Measurements from ENCODE around the gene IGSF8. TPM values are rescaled to one million over a fixed set of nuclear protein-coding genes. Genes with fewer than 3 reads are reported as not detected.

Gene IGSF8
- total and polyA plus RNA-seq, 12 donors: 9.7 to 42.9 (median 24.1) TPM

- no peak overlapping the region for H3K4me3 ChIP-seq
- DNase-seq: peak in 1 of 7 donors; percentile 16
- H3K27ac ChIP-seq: no peak overlapping the region
- H3K9me3 ChIP-seq (replicated peaks in 1 of 3): no peaks in the 10 kb centered on the region
- TF ChIP-seq, protein P1, sequence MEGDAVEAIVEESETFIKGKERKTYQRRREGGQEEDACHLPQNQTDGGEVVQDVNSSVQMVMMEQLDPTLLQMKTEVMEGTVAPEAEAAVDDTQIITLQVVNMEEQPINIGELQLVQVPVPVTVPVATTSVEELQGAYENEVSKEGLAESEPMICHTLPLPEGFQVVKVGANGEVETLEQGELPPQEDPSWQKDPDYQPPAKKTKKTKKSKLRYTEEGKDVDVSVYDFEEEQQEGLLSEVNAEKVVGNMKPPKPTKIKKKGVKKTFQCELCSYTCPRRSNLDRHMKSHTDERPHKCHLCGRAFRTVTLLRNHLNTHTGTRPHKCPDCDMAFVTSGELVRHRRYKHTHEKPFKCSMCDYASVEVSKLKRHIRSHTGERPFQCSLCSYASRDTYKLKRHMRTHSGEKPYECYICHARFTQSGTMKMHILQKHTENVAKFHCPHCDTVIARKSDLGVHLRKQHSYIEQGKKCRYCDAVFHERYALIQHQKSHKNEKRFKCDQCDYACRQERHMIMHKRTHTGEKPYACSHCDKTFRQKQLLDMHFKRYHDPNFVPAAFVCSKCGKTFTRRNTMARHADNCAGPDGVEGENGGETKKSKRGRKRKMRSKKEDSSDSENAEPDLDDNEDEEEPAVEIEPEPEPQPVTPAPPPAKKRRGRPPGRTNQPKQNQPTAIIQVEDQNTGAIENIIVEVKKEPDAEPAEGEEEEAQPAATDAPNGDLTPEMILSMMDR (IDR thresholded peaks at IDR 0.05): no peak
- TF ChIP-seq POLR2A (IDR thresholded peaks at IDR 0.05): no peak
- intact Hi-C loops (cut with DNase I): no loop called here
- H3K36me3 ChIP-seq (replicated peaks in 1 of 2): no peaks in the 10 kb centered on the region
- no peaks in the 10 kb centered on the region for H3K27me3 ChIP-seq
- H3K4me1 ChIP-seq (replicated peaks in 1 of 2): no peaks in the 10 kb centered on the region
- 72 to 82% (median 76%) methylated on average over 8 of the region's 8 CpGs for WGBS, 4 donors
Observed at GRCh38 chr1:160131803-160132565, 33.6 kb upstream of the IGSF8 start.

DNA sequence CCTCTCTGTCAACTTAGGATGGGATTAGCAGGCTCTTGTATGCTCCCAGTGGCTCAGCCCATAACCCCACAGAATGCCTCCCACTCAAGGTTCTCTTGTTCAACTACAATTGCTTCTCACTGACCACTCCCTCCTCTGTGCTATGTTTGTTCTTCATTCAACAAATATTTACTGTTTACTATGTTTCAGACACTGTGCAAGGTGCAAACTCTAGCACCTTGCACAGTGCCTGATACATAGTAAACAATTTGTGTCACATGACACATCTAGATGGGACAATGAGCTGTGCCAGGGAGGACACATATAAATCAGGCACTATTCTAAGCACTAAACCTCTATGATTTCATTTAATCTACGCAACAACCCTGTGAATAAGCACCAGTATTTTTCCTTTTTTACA, 32.5 kb upstream of the IGSF8 start:
- no peak for TF ChIP-seq POLR2A (IDR thresholded peaks at IDR 0.05)
- TF ChIP-seq, protein P1 (IDR thresholded peaks at IDR 0.05): no peak
- H3K27me3 ChIP-seq: no peaks in the 10 kb centered on the region
- H3K4me3 ChIP-seq: no peak overlapping the region
- intact Hi-C loops (cut with DNase I): no loop called here
- 78 to 95% (median 84%) methylated on average over 1 of the region's 1 CpG for WGBS, 4 donors
- no peaks in the 10 kb centered on the region for H3K36me3 ChIP-seq (replicated peaks in 1 of 2)
- H3K9me3 ChIP-seq (replicated peaks in 1 of 3): no peaks in the 10 kb centered on the region
- no peak for DNase-seq
- H3K4me1 ChIP-seq (replicated peaks in 1 of 2): no peaks in the 10 kb centered on the region
- H3K27ac ChIP-seq: no peak overlapping the region

DNA sequence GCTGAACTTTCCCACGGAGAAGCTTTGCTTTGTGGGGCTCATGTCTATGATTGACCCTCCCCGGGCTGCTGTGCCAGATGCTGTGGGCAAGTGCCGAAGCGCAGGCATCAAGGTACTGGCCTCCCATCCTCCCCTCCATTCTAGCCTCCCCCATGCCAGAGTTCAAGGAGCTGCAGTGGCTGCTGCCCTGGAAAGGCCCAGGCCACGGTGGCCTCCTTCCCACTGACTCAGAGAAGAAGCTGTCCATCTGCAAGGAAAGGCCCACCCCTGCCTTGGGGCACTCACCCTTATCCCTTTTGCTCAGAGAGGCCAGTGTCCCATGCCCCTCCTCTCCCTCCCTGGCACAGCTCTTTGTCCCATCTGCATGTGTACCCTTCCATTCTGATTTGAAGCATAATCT, 32.1 kb upstream of the IGSF8 start:
- H3K27me3 ChIP-seq: no peaks in the 10 kb centered on the region
- no peaks in the 10 kb centered on the region for H3K36me3 ChIP-seq (replicated peaks in 1 of 2)
- no peaks in the 10 kb centered on the region for H3K4me1 ChIP-seq (replicated peaks in 1 of 2)
- no peak for DNase-seq
- H3K27ac ChIP-seq: no peak overlapping the region
- H3K4me3 ChIP-seq: no peak overlapping the region
- no peaks in the 10 kb centered on the region for H3K9me3 ChIP-seq (replicated peaks in 1 of 3)
- 80 to 100% (median 86%) methylated on average over 1 to 5 of the region's 5 CpGs for WGBS, 4 donors
- intact Hi-C loops (cut with DNase I): no loop called here
- TF ChIP-seq, protein P1 (IDR thresholded peaks at IDR 0.05): no peak
- TF ChIP-seq POLR2A (IDR thresholded peaks at IDR 0.05): no peak

DNA sequence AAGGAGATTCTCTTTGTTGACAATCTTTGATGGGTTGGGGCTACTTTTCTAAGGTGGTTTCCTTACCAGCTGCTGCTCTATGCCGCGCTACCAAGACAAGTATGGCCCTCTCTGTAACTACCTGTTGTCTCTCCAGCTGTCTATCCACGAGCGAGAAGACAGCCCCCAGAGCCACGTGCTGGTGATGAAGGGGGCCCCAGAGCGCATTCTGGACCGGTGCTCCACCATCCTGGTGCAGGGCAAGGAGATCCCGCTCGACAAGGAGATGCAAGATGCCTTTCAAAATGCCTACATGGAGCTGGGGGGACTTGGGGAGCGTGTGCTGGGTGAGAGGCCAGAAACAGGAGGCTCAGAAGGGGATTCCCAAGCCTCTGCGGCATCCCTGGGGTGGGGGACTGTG, 31.5 kb upstream of the IGSF8 start:
- 86 to 92% (median 91%) methylated on average over 10 to 11 of the region's 11 CpGs for WGBS, 4 donors
- H3K36me3 ChIP-seq (replicated peaks in 1 of 2): no peaks in the 10 kb centered on the region
- DNase-seq: no peak
- no peaks in the 10 kb centered on the region for H3K27me3 ChIP-seq
- intact Hi-C loops (cut with DNase I): no loop called here
- no peaks in the 10 kb centered on the region for H3K4me1 ChIP-seq (replicated peaks in 1 of 2)
- H3K27ac ChIP-seq: no peak overlapping the region
- TF ChIP-seq POLR2A (IDR thresholded peaks at IDR 0.05): no peak
- TF ChIP-seq, protein P1 (IDR thresholded peaks at IDR 0.05): no peak
- H3K9me3 ChIP-seq (replicated peaks in 1 of 3): no peaks in the 10 kb centered on the region
- H3K4me3 ChIP-seq: no peak overlapping the region
